HG03342 (cell line): ENCODE measurements around the gene SCGB1D1.

ENCODE experiments used
- ATAC-seq: cut with Tn5 transposase; IDR thresholded peaks from one replicate; pipeline ENCODE4 v1.9.1; 2021; ENCODE audit warnings: mild to moderate bottlenecking, moderate library complexity; ENCODE audit not compliant: unreplicated experiment

The SCGB1D1 gene

DNA sequence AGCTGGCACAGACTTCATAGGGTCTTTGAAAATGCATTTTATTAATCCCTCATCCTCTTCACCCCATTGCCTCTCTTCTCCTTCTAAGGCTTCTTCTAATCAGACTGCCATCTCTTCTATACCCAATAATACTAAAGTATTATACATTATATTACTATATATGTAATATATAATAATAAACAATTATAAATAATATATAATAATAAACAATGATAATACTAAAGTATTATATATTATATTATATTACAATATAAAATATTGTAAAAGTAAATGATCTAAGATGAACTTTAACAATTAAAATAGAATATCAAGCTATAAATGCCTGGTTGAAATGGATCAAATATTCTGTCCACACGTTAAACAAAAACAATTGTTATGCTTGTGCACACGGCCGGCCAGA lies 31.5 kb downstream of the SCGB1D1 start:
- ATAC-seq, result no peak

DNA sequence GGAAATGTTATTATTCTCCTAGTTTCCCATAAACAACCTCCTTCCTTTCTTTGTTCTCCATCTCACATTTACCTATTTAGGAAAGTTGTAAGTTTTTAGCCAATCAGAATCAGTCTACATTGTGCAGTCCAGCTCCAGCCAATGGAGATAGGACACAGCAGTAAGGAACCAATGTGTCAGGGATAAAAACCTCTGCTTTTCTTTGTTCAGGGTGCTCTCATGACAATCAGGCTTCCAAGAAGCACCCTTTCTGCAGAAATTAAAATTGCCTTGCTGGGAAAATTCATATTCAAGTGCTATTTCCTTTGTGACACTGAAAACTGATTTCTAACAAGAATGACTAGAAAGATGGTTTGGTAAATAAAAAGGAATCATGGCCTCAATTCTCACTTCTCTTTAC lies 33.1 kb downstream of the SCGB1D1 start:
- ATAC-seq, result no peak

DNA sequence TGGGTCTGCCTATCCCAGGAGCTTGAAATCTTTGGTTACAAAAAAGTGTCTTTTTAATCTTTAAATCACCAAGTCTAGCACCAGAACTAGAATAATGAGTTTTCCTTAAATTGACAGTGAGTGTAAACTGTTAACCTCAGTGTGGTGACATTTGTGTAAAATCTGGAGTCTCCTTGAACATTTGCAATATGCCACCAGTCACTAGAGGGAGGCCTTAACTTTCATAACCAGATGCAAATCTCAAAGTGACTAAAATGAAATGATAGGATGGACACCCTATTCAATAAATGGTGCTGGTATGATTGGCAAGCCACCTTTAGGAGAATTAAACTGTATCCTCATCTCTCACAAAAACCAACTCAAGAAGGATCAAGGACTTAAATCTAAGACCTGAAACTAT lies 43.7 kb downstream of the SCGB1D1 start:
- ATAC-seq, result no peak

DNA sequence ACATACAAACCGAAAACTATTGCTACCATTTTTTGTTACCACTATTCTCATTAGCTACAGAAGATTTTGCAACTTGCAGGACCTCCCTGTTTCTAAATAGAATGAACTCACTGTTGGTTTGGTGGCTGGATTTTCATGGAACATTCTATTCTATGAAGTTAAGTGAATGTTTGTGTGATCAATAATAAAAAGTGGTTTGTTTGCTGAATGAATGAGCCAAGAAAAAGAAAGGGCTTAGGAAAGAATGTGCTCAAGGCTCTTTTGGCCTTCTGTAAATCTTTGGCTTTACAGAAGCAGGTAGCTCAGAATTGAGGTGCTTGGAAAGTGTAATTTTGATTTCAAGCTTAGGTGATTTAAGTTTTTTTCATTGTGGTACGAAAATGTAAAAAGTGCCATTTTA lies 46.2 kb downstream of the SCGB1D1 start:
- ATAC-seq, result no peak

DNA sequence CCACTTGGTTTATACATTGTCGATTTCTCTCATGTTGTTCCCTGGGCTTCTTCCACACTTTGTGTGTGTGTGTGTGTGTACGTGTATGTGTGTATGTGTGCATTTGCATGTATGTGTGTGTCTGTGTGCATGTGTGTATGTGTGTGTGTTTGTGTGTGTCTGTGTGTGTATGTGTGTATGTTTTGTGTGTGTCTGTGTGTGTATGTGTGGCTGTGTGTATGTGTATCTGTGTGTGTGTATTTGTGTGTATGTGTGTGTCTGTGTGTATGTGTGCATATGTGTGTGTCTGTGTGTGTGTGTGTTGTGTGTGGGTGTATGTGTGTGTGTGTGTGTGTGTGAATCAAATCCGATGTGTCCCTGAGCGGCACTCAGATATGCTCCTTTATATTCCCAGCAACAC lies 47.5 kb downstream of the SCGB1D1 start:
- no peak for ATAC-seq

DNA sequence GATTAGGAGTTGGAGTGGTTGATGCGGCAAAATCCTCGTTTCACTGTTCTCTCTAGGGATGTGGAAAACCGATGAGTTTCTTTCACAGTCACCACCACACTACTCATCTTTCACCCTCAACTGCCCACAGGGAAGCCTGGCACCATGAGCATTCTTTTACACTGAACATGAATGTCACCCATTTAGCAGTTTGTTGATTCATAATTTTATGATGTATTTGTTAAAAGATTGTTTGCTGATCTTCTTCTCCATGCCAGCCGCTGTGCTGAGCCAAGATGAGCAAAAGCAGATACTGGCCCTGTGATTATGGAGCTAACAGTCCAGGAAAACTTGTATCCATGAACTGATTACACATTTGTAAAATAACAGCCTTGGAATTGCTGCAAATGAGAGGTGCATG lies 48.1 kb downstream of the SCGB1D1 start:
- ATAC-seq, result no peak

DNA sequence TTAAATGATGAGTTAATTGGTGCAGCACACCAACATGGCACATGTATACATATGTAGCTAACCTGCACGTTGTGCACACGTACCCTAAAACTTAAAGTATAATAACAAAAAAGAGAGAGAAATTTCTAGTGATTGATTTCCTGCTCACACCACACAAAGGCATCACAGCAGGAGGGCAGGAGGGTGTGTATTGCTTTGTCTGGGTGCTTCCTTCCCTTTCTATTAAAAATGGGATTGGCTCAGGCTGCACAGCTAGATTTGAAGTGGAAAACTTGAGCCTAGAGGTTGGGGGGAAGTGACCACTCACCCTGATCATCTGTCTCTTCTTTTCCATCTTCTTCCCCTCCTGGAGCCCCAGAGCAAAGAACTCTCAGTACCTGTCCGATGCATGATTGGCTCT lies 51.1 kb downstream of the SCGB1D1 start:
- ATAC-seq, result no peak

DNA sequence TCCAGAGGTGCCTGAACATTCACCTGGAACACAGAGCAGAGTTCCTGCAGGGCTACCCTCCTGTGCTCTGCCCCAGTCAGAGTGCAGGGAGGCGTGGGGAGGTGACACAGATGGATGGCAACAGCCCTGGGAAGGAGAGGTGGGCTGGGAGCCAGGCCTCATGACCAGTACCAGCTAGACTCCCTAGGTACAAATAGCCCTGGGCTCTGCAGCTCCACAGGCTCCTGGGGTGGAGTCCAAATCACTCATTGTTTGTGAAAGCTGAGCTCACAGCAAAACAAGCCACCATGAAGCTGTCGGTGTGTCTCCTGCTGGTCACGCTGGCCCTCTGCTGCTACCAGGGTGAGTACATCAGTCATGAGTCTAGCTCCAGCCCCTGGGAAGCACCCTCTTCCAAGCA lies 52.0 kb downstream of the SCGB1D1 start, which contains the start of gene SCGB1D2:
TSS of gene SCGB1D2 (plus strand) at position 219 of the 400 bp plus-strand sequence. CDS start at position 288, 69 bp downstream.
- no peak for ATAC-seq
